Fibroblast of lung (primary cell): ENCODE data around the gene VPS33B. TPM values are rescaled to one million over a fixed set of nuclear protein-coding genes. Genes with fewer than 3 reads are reported as not detected.

ENCODE experiments used
- DNase-seq, 2 donors: peaks; one replicate each; pipeline versions ENCODE4 v3.0.0 to v3.0.0-alpha.2; 2010; ENCODE audit warnings: low read depth in 2 of 2
- H2AFZ ChIP-seq: 2 replicates; pipeline ENCODE4 v1.5.1; 2012; ENCODE audit warnings: low read length, control low read depth, inconsistent platforms
- H3K27ac ChIP-seq: 2 replicates; pipeline ENCODE4 v1.5.1; 2011; ENCODE audit warnings: low read length, control low read depth; ENCODE audit not compliant: insufficient read depth
- H3K27me3 ChIP-seq: 2 replicates; pipeline ENCODE4 v1.5.1; 2011; ENCODE audit warnings: mild to moderate bottlenecking, low read length; ENCODE audit not compliant: control insufficient read depth, insufficient read depth
- H3K36me3 ChIP-seq: 2 replicates; pipeline ENCODE4 v1.5.1; 2011; ENCODE audit warnings: low read length; ENCODE audit not compliant: control insufficient read depth, insufficient read depth
- H3K4me1 ChIP-seq: 2 replicates; pipeline ENCODE4 v1.5.1; 2011; ENCODE audit warnings: low read length; ENCODE audit not compliant: control insufficient read depth, insufficient read depth; ENCODE audit errors: extremely low read depth
- H3K4me2 ChIP-seq: 2 replicates; pipeline ENCODE4 v1.5.1; 2011; ENCODE audit warnings: low read length, control low read depth; ENCODE audit not compliant: insufficient read depth; ENCODE audit errors: extremely low read depth
- H3K4me3 ChIP-seq, 4 experiments: fragments of 200-600 bp in 1 of 4; sonication (generic) in 1 of 4; replicated peaks in 1 of 4; 2 replicates each; pipeline ENCODE4 v1.5.1; 2011 to 2016; ENCODE audit warnings: low read length in 4 of 4, low read depth in 3 of 4, mild to moderate bottlenecking in 3 of 4, control low read depth in 2 of 4, inconsistent platforms in 1 of 4, mixed read lengths in 1 of 4; ENCODE audit not compliant: insufficient read depth in 1 of 4; ENCODE audit errors: control extremely low read depth in 1 of 4
- H3K79me2 ChIP-seq: 2 replicates; pipeline ENCODE4 v1.5.1; 2012; ENCODE audit warnings: mild to moderate bottlenecking, low read length, inconsistent platforms; ENCODE audit not compliant: control insufficient read depth, insufficient read depth
- H3K9ac ChIP-seq: 2 replicates; pipeline ENCODE4 v1.5.1; 2011; ENCODE audit warnings: mild to moderate bottlenecking, low read length, control low read depth; ENCODE audit not compliant: insufficient read depth
- H3K9me3 ChIP-seq: 2 replicates; pipeline ENCODE4 v1.5.1; 2012; ENCODE audit warnings: low read depth, low read length; ENCODE audit not compliant: control insufficient read depth, insufficient read depth
- H4K20me1 ChIP-seq: 2 replicates; pipeline ENCODE4 v1.5.1; 2011; ENCODE audit warnings: low read length; ENCODE audit not compliant: control insufficient read depth, insufficient read depth; ENCODE audit errors: extremely low read depth
- CTCF ChIP-seq, 2 donors: IDR thresholded peaks in 1 of 2; conservative IDR thresholded peaks in 1 of 2; 1 replicate in 1 of 2; 2 replicates in 1 of 2; pipeline ENCODE4 v1.5.1; 2011 to 2012; ENCODE audit warnings: low read length in 2 of 2, control low read depth in 1 of 2, inconsistent platforms in 1 of 2, low read depth in 1 of 2, mild to moderate bottlenecking in 1 of 2
- EZH2 ChIP-seq: IDR thresholded peaks from 2 replicates; pipeline ENCODE4 v1.5.1; 2012; ENCODE audit warnings: low read length, control low read depth, mild to moderate bottlenecking; ENCODE audit errors: missing control alignments
- polyA plus RNA-seq, 2 donors: library from polyadenylated mRNA; depleted of rRNA in 1 of 2; stranded (reverse) in 1 of 2; unstranded in 1 of 2; fragments of >200 nt; gene quantifications; 2 replicates each; pipeline ENCODE4 v1.2.1, GENCODE V29; 2011 to 2012; ENCODE audit warnings: missing spikeins in 1 of 2
- total RNA-seq: library from RNA; depleted of rRNA; stranded (reverse); fragments of >200 nt; gene quantifications from 2 replicates; pipeline ENCODE4 v1.2.1, GENCODE V29; 2014

Gene VPS33B
- total and polyA plus RNA-seq, 2 donors (not counting 1 experiment from before 2014, with no cell fraction given): 11.2 TPM

DNA sequence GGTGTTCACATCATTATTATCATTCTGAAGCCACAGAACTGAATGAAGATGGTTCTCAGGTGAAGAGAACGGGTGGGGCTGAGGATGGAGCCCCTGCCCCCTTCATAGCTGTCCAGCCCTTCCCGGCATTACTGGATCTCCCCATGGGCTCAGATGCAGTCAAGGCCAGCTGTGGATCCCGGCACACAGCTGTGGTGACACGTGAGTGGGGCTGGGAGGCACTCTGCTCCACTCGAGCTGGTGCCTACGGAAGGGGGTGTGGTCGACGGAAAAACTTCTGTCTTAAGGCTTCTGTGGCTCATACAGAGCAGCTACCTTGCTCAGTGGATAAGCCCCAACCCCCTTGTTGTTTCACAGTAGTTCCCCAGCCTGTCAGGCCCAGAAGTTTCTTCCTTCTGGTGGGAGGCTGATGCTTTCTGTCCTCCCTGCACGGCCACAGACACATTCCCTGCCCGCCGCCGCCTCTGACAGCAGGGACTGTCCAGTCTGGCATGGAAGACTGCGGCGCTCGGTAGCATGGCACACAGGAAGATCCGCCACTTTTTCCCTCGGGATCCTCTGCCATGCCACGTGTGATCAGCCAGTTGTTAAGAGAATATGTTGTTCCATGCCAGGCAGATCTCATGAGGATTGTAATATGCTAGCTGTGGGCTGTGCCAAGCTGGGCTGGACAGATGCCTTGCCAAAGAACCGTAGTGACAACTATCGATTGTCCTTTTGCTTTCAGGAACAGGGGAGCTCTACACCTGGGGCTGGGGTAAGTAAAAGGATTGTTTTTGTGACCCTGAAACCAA, 61.9 kb downstream of the VPS33B start:
- H3K27me3 ChIP-seq: no peaks in the 10 kb centered on the region
- H3K27ac ChIP-seq: no peak overlapping the region
- H3K36me3 ChIP-seq: peaks cover 10% of the 10 kb centered on the region
- no peak overlapping the region for H3K4me2 ChIP-seq
- no peaks in the 10 kb centered on the region for H4K20me1 ChIP-seq
- no peak for DNase-seq
- no peak overlapping the region for H3K4me3 ChIP-seq
- no peaks in the 10 kb centered on the region for H3K9me3 ChIP-seq
- TF ChIP-seq EZH2 (no peak), CTCF (conservative IDR thresholded peaks at IDR 0.05 in 1 of 2, IDR thresholded peaks at IDR 0.05 in 1 of 2; ENCODE audit: low read depth in 1 of 2, low read length in 2 of 2) (no peak)
- no peak overlapping the region for H3K9ac ChIP-seq
- peaks cover 3% of the 10 kb centered on the region for H3K79me2 ChIP-seq
- H3K4me1 ChIP-seq: peaks cover 6% of the 10 kb centered on the region
- H2AFZ ChIP-seq: no peak overlapping the region

DNA sequence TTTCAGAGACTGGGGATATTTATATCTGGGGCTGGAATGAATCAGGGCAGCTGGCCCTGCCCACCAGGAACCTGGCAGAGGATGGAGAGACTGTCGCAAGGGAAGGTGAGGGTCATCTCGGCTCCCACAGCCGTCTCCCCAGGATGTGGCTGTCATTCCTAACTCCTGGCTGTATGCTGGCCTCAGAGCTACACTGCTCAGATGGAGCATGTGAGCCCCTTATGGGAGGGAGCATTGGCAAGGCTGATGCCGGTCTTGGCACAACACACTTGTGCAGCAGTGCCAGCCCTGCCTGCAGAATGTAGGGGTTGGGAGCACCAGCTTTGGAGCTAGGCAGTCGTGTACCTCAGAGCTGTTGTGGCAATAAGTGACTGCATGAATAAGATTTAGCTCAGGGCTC, 62.5 kb downstream of the VPS33B start:
- no peak overlapping the region for H3K4me2 ChIP-seq
- peaks cover 10% of the 10 kb centered on the region for H3K36me3 ChIP-seq
- H3K79me2 ChIP-seq: peaks cover 3% of the 10 kb centered on the region
- H3K4me3 ChIP-seq: no peak overlapping the region
- no peak overlapping the region for H3K27ac ChIP-seq
- no peaks in the 10 kb centered on the region for H3K9me3 ChIP-seq
- TF ChIP-seq CTCF (conservative IDR thresholded peaks at IDR 0.05 in 1 of 2, IDR thresholded peaks at IDR 0.05 in 1 of 2; ENCODE audit: low read depth in 1 of 2, low read length in 2 of 2) (no peak), EZH2 (no peak)
- peak; percentile 21 to 23 for DNase-seq
- peaks cover 6% of the 10 kb centered on the region for H3K4me1 ChIP-seq
- H2AFZ ChIP-seq: no peak overlapping the region
- H3K27me3 ChIP-seq: no peaks in the 10 kb centered on the region
- H4K20me1 ChIP-seq: no peaks in the 10 kb centered on the region
- H3K9ac ChIP-seq: no peak overlapping the region

DNA sequence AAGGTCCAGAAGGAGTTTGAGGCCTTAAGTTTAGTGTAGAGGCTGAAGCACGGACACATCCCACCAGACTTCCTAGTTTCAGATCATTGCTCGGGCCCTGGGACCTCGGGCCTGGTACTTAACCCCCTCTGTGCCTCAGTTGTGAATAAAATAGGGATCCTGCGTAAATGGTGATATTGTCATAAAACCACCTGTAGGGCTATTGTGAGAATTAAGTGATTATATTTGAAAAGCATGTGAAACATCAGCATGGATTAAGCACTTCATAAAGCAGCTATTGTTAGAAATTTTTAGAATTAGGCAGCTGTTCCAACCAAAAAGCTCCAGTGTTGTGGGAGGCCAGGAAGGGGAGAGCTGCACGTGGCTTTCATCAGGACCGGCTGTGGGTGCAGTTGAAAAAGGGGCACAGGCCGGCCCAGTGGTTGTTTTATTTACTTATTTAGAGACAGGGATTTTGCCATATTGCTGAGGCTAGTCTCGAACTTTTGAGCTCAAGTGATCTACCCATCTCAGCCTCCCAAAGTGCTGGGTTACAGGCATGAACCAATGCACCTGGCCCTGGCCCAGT, 63.3 kb downstream of the VPS33B start:
- H3K4me1 ChIP-seq: peaks cover 6% of the 10 kb centered on the region
- H3K4me2 ChIP-seq: no peak overlapping the region
- H3K27me3 ChIP-seq: no peaks in the 10 kb centered on the region
- no peak overlapping the region for H3K9ac ChIP-seq
- no peaks in the 10 kb centered on the region for H4K20me1 ChIP-seq
- no peak overlapping the region for H3K4me3 ChIP-seq
- H3K27ac ChIP-seq: no peak overlapping the region
- H3K9me3 ChIP-seq: no peaks in the 10 kb centered on the region
- DNase-seq: no peak
- H2AFZ ChIP-seq: no peak overlapping the region
- H3K79me2 ChIP-seq: peaks cover 3% of the 10 kb centered on the region
- no peak for TF ChIP-seq EZH2
- TF ChIP-seq CTCF (conservative IDR thresholded peaks at IDR 0.05 in 1 of 2, IDR thresholded peaks at IDR 0.05 in 1 of 2; ENCODE audit: low read depth in 1 of 2, low read length in 2 of 2): no peak
- peaks cover 10% of the 10 kb centered on the region for H3K36me3 ChIP-seq
